Cerebellar nuclear complex (tissue), 1 donor: ENCODE data around the gene ATXN1.
"Not testable (repeated sequence)": the region's sequence is repeated elsewhere in the genome, so short reads cannot be mapped to it uniquely, and the experiment has no call there.

Source experiments
- DNase-seq, 2 experiments: peaks; one replicate each; lab custom pipeline; 2025; lab: John Stamatoyannopoulos, UW

ATXN1 gene

DNA sequence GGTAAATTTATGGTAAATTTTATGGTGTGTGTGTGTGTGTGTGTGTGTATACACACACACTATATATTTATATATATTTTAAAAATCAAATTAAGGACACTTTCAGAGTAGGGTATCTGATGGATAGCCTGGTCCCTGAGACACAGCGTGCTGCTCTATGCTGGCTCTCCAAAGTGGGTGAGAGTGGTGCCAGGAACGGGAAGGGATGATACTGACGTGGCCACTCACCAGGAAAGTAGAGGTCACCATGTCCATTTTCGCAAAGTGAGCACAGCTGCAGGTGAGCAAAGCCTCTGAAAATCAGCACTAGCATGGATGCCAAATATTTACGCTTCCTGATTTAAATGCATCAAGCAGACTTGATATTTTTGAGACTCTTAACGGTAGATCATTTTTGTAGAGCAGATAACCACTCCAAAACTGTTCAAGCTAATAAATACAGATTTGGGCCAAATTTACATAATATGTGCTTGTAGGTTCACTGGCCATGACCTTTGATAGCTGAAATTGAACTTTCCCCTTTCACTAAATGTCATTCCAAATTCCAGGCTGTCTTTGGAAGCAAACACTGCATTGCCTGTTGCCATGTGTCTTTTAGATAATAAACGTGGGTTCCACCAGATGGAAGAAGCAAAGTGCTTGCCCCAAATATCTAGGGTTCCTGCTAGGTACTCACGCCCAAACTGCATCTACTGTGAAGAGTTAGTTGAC is 116.6 kb downstream of the ATXN1 start:
- DNase-seq = no peak

DNA sequence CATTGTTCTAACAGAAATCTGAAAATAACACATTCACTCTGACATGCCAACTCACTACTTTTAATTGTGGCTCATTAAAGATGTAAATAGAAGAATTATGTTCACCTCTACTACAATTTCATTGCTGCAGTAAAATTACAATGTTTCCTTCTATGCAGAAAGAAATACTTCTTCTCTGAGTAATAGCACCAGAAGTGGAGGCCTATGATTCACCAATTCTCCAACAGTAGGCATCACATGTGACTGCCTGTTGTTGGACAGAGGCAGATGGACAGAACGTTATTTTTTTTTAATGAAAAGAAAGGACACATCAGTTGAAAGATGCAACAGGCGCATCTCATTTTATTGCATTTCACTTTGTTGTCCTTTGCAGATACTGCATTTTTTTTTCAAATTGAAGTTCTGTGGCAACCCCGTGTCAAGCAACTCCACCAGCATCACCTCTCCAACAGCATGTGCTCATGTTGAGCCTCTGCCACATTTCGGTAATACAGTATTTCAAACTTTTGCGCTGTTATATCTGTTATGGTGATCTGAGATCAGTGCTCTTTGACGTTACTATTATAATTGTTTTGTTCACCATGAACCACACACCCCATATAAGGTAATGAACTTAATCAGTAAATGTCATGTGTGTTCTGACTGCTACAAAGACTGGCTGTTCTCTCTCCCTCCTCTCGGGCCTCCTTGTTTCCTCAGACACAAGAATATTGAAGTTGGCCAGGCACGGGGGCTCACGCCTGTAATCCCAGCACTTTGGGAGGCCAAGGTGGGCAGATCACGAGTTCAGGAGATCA is 121.4 kb downstream of the ATXN1 start:
- no peak for DNase-seq

DNA sequence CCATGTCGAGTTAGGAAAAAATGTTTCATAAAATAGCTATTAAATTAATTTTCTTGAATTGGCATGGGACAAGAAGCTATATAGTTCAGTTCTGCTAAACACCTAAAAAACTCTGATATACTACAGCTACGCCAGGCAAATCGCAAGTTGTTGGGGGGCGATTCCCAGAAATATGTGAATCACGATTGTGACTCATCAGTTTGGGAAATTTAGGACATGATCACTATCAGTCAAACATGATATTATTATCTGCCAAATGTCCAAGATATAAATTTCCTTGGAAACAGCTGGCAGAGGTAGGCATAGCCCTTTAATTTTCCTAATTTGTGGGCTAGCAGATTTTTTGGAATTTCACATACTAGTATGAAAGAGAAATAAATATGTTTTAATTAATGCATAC is 123.6 kb downstream of the ATXN1 start:
- no peak for DNase-seq

DNA sequence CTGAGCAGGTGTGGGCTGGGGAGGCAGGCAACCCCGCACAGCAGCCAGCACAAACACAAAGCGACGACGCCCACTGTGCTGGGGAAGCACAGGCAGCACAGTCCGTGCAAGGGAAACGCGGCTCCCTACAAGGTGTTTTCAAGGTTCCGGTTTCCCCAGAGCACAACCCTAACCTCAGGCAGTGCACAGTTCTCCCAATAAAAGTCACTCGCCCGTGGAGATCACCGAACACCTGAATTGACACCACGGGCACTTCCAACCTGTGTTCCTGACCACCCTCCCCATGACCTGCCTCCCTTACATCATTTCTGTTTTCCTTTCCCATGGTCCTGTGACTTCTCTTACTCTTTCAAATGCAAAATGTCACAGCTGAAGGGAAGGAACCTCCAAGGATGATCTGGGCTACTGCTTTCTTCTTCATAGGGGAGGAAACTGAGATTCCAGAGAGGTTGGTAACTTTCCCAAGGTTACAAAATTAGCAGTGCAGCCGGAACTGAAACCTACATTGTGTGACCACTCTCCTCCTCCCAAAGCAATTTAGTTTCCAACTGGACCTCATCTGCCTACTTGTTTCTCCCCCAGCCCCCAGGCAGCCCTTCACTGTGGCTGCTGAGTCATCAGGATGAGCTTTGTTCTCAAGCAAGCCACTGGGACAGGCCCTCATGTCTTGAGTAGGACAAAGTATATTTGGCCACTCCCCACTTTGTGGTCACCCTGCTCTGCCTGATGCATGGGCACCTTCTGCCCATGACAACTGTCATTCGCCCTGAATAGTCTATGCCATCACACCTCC is 125.3 kb downstream of the ATXN1 start:
- no peak for DNase-seq

DNA sequence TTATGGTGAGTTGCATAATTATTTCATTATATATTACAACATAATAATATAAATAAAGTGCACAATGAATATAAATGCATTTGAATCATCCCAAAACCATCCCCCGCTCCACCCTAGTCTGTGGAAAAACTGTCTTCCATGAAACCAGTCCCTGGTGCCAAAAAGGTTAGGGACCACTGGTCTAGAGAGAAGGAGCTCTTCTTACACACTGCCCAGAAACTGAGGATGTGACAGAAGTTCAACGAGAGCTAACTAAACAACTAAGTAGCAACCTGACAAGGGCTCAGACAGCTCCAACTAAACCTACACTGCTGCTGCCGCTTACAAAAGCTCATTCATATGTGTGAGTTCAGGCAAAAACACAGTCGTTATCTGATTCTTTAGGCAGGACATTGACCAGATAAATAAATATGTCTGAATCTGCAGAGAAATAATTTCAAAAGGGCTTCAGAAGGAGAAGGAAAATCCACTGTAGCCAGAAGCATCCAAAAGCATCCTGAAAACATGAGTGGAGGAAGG is 125.9 kb downstream of the ATXN1 start:
- DNase-seq = no peak

DNA sequence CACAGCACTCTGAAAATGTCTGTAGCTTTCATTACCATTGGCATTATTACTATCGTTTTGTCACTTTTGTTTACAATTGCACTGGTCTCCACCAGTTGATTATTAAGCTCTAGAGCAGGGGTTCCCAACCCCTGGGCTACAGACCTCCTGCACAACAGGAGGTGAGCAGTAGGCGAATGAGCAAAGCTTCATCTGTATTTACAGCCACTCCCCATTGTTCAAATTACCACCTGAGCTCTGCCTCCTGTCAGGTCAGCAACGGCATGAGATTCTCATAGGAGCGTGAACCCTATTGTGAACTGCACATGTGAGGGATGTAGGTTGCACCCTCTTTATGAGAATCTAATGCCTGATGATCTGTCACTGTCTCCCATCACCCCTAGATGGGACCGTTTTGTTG is 126.4 kb downstream of the ATXN1 start:
- DNase-seq = no peak

DNA sequence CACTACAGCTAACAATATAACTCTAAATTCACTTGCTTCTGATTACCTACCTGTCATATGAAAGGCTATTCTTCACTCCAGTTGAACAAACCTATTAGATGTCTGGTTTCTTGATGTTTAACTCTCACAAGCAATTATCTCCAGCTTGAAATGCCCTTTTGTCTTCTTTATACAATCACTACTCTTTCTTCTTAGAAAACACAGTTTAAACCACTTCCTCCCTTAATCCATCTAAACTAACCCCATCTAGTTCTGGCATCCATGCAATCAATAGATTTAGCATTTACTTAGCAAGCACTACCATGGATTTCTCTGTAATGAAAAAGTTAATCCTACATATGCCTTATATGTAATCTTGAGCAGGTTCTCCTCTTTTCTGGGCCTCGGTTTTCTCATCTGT is 127.3 kb downstream of the ATXN1 start:
- no peak for DNase-seq

DNA sequence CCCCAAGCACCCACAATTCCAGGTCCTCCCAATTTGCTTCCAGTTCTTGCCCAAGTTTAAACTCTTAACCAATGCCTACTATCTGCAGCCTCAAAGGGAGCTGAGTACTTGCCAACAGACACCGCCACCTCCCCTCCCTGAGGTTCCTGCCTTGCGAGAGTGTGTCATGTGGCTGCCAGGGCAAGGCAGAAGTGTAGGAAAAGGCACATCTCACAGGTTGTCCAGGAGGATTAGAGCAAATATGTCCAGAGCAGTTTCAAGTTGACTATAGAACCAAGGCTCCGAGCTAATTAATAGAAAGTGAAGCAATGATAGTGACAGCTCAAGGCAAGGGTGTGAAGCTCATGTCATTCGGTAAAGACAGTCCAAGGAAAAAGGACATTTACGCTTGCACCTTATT is 127.8 kb downstream of the ATXN1 start:
- no peak for DNase-seq

DNA sequence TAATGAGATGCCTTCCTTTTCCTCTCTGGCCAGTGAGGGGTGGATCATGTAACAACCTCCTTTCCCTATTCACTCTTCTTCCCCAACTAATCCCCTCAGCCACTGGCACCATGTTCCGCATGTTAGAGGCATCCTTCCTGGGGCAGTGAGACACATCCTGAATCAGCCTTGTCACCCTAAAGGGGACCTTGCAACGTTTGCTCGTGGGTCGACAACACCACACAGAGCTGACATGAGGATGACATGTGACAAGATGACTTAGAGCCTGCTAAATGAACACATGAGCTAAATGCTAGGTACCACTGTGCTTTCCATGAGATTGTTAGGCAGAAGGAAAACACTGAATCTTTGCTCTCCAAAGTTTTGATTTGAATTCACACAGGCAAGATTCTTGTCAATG is 129.2 kb downstream of the ATXN1 start:
- DNase-seq = no peak

DNA sequence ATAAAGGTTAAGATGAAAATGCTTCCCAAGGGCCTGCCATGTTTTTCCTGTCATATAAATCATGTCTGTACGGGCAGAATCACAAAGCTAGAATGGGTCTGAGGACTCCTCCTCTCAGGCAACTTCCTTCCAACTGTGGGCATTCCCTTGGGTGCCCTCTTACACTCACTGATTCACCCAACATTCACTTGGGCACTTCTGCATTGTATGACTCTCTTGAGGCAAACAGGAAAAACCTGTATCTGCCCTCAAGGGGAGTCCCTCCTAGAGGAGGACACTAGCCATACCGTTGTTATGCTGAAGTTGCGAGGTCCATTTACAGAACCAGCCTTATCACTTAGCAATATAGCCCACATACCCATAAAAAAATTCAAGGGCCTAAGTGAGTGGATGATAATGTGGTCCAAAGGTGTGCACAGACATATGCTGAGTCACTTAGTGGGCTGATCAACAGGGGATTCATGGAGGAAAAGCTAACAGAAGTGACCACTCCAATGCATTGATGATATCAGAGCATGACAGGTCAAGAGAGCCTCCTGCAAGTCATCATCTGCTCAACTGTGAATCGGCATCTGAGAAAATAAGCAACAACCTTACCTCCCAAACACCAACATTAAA is 131.1 kb downstream of the ATXN1 start:
- DNase-seq = no peak

DNA sequence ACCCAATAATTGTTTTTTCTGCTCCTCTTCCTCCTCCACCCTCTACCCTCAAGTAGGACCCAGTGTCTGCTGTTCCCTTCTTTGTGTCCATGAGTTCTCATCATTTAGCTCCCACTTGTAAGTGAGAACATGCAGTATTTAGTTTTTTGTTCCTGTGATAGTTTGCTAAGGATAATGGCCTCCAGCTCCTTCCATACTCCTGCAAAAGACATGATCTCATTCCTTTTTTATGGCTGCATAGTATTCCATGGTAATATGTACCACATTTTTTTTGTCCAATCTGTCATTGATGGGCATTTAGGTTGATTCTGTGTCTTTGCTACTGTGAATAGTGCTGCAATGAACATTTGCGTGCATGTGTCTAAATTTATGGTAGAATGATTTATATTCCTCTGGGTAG is 132.7 kb downstream of the ATXN1 start:
- not testable (repeated sequence) for DNase-seq

DNA sequence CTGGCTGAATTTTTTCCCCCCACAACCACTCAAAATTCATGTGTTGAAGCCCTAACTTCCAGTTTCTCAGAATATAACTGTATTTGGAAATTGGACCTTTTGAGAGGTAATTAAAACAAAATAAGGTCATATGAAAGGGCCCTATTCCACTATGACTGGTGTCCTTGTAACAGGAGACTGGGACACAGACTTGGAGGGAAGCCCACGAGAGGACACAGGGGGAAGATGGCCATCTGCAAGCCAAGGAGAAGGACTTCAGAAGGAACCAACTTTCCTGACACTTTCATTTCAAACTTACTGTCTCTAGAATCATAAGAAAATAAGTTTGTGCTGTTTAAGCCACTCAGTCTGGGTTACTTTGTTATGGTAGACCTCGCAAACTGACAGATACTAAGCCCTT is 134.6 kb downstream of the ATXN1 start:
- DNase-seq = no peak

DNA sequence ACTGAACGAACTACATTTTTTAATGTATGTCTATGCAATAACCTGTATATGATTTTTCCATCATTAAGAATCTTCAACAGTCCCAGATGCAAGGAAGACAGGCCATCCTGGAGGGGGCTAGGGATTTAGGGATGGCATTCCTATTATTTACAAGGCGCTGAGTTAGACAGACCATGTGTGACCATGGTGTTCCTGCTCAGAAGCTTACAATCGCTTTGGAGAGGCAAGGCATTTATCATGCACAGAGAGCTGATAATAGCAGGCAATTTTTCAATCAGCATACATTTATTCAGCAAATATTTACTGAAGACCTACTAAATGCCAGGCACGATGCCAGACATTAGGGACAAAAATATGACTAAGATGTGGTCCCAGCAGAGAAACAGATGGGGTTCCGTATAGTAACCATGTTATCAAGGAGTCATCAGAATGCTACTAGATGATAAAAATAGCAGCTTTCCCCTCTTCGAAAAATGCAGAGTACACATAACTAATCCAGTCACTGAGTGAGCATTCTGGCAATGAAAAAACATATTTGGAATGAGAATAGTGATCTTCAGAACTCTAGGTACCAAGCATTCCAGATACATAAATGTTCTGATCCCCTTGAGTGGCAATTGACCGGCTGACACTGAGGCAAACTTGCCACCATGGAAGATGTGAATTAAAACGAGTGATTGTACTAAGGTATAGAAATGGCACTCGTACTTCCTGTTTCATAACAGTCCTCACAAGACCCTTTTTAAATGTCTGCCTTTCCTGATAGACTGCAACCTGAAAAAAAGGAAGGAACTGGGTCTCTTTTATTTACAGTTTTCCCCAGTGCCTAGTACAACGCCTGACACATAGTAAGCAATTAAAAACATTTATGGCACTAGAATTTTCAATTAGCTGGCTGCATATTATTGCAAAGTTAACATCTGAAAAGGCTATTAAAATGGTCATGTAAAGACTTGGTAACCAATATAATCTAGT is 135.7 kb downstream of the ATXN1 start:
- no peak for DNase-seq

DNA sequence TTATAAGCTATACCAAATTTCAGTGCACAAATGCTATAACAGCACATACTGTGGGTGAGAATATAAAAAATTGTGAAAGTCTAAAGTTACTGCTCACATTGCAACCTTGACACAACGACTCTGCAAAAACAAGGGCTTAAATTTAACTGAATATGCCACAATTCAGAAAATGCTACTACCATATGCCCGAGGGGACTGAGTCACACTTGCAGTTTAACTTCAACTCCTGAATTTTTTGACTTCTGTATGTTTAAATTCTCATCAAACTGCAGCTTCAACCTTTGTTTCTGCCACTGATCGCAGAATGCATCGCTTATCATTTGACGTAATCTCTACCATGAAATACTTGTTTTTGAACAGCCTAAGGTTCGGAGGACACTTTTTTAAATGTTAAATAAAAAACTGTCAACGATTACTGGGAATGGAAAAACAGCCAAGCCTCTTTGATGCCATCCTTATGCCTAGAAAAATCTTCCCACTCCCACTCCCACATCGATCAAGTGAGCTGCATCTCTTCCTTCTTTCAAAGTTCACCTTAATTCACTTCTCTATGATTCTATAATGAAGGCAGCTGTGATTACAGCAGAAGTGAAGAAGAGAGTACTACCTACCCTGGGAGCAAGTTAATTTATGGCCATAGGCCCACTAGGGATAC is 136.5 kb downstream of the ATXN1 start:
- no peak for DNase-seq

DNA sequence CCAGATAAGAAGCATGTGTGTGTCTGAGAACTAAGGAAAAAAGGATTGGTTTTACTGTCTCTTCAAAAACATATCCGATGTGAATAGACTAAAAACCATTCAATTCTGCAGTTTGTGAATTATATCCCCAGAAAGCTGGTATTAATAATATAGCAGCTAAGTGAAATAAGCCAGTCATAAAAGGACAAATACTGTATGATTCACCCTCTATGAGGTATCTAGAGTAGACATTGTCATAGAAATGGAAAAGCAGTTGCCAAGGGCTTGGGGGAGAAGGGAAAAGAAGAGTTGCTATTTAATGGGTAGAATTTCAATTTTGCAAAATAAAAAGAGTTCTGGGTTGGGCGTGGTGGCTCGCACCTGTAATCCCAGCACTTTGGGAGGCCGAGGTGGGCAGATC is 137.5 kb downstream of the ATXN1 start:
- DNase-seq = no peak

DNA sequence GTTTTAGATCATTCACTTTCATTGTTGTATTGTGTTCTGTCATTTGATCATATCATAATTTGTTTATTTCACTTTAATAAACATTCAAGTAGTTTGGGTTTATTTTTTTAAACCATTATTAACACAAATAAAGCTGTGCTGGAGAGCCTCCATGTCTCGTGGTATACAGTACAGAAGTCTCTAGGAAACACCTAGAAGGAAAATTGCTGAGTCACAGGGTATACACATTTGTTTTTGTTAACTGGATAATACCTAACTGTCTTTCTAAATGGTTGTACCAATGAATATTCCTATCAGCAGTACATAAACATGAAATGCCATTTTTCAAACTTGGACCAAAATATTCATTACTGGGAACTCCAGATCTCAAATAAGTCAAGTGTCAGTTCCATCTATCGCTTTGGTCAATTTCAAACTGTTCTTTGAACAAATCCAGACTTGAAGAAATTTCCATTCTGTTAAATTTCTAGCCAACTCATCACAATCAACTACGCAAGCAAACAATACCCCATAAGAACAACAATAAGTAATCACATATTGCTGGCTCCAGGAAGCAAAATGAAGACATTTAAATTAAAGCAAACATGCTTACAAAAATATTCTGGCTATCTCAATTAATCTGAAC is 138.1 kb downstream of the ATXN1 start:
- no peak for DNase-seq

DNA sequence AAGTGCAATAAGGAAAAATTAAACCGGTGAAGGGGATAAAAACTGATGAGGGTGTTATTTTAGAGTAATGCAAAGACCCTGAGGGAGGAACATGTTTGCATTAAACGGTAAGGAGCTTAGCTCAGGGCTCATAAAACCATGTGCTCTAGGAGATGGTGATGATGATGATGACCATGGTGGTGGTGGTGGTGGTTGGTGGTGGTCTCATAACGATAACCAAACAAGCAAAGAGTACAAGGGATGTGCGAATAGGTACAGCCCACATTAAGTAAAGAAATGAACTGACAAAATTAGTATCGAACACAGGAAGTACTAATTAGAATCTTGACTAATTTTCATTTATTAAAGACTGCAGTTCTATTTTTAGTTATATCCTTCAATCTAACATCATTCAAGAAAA is 139.1 kb downstream of the ATXN1 start:
- no peak for DNase-seq

DNA sequence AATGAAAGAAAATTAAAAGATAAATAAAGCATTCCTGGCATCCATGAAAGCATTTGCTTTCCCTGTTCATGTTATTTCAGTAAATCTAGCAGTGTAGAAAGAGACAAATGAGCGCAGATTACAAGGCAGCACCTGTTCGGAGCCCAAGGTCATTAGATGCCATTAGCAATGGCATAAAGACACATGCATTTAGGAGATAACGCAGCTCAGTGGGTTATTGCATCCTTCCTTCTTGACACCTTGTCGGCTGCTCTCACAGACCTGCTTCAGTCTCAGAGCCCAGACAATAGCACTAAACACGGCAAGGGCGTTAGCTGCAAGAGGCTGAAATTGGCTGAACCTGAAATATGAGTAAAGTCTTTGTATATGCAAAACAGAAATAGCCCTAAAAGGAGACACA is 140.3 kb downstream of the ATXN1 start:
- no peak for DNase-seq

DNA sequence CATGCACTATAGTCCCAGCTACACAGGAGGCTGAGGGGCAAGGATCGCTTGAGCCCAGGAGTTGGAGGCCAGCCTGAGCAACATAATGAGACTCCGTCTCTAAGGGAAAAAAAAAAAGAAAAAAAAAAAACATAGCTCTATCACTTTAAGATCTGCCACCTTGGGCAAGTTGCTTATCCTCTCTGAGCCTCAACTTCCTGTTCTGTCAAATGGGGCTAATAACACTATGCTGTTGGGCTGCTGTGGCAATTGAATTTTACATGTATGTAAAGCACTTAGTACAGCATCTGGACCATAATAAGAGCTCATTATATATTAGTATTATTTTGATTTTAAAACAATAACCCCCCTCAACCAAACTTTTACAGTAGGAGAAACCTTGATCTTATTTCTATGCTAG is 141.5 kb downstream of the ATXN1 start:
- DNase-seq = no peak

DNA sequence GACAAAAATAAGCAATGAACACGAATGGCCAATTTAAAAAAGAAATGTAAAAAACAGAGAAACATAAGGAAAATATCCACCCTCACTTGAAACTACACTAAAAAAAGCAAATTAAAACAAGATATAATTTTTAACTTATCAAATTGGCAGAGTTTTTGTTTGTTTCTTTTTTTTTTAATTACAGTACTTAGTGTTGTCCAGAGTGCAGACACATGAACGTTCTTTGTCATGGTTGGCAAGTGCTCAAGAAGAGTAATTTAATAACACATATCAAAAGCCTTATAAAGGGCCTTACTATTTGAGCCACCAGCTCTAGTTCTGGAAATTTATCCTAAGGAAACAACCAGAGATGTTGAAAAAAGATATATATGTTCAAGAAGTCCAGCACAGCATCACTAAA is 142.3 kb downstream of the ATXN1 start:
- no peak for DNase-seq
